Measurements from ENCODE around the gene CD83.

Gene CD83

GRCh38 chr6:14092316-14092715, 25.3 kb upstream of the CD83 start:
- no peak for DNase-seq

- DNase-seq, result no peak
These were observed 24.5 kb upstream of the CD83 start for GRCh38 chr6:14092838-14093789.

GRCh38 chr6:14094721-14095120, 22.9 kb upstream of the CD83 start:
- no peak for DNase-seq

GRCh38 chr6:14095437-14095836, 22.1 kb upstream of the CD83 start:
- DNase-seq, result no peak

GRCh38 chr6:14100138-14100537, 17.4 kb upstream of the CD83 start:
- no peak for DNase-seq

GRCh38 chr6:14100966-14101365, 16.6 kb upstream of the CD83 start:
- no peak for DNase-seq

- no peak for DNase-seq
These were observed 15.2 kb upstream of the CD83 start for GRCh38 chr6:14102383-14102782.

- no peak for DNase-seq
These were observed 12.0 kb upstream of the CD83 start for GRCh38 chr6:14105547-14105946.

GRCh38 chr6:14107000-14107399, 10.6 kb upstream of the CD83 start:
- no peak for DNase-seq

- DNase-seq, result no peak
These were observed 9.7 kb upstream of the CD83 start for GRCh38 chr6:14107711-14108494.

GRCh38 chr6:14108571-14109410, 8.8 kb upstream of the CD83 start:
- DNase-seq, result no peak

GRCh38 chr6:14109411-14109826, 8.2 kb upstream of the CD83 start:
- DNase-seq, result no peak

GRCh38 chr6:14110001-14110818, 7.4 kb upstream of the CD83 start:
- no peak for DNase-seq

- no peak for DNase-seq
These were observed 3.6 kb upstream of the CD83 start for GRCh38 chr6:14113976-14114375.

GRCh38 chr6:14118091-14118439, 493 bp downstream of the CD83 start:
- peak in 1 of 4 experiments; percentile 29 for DNase-seq

GRCh38 chr6:14118446-14118845, 874 bp downstream of the CD83 start:
- DNase-seq, result no peak

- DNase-seq, result no peak
These were observed 2.2 kb downstream of the CD83 start for GRCh38 chr6:14119784-14120183.

GRCh38 chr6:14120546-14120945, 3.0 kb downstream of the CD83 start:
- no peak for DNase-seq

- DNase-seq, result no peak
These were observed 4.4 kb downstream of the CD83 start for GRCh38 chr6:14121936-14122344.

GRCh38 chr6:14123386-14124111, 6.0 kb downstream of the CD83 start:
- no peak for DNase-seq

- DNase-seq, result no peak
These were observed 7.8 kb downstream of the CD83 start for GRCh38 chr6:14125346-14125745.

Data from activated naive CD4-positive, alpha-beta T cell (primary cell).